HG02642 (cell line): ENCODE results near the gene ADCYAP1R1.

ENCODE experiments used
- ATAC-seq: cut with Tn5 transposase; IDR thresholded peaks from one replicate; pipeline ENCODE4 v1.9.1; 2021; ENCODE audit warnings: mild to moderate bottlenecking; ENCODE audit not compliant: unreplicated experiment, poor library complexity

Gene ADCYAP1R1

DNA sequence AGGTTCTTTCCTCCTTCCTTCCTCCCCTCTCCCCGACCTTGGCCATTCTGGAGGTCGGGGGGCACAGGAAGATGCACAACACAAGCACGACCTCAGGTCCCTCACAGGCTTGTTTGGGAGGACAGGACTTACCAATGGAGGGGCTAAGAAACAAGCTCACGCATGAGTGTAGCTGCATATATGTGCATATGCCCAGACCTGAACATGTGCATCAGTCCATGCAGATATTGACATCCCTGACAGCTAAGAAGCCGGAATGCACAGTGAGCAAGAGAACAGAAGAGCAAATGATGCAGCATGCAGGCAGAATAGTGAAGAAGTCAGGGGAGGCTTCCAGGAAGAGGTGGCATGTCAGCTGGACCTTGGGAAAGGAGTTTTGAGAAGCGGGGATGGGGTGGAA is 28.7 kb downstream of the ADCYAP1R1 start:
- no peak for ATAC-seq

DNA sequence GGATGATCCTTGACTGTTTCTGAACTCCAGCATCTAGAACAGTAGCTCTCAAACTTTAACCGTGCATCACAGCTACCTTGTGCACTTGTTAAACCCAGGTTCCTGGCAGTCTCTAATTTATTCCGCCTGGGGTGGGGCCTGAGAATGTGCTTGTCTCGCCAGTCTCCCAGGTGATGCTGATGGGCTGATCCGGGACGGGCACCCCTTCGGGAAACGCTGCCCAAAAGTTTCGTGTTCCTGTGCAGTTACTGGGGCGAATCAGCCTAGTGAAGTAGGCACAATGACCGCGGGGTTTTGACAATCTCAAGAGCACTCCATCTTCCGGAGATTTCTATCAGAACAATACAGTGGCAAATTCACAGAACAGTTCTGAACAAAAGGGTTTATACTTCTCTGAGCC is 29.9 kb downstream of the ADCYAP1R1 start:
- no peak for ATAC-seq

DNA sequence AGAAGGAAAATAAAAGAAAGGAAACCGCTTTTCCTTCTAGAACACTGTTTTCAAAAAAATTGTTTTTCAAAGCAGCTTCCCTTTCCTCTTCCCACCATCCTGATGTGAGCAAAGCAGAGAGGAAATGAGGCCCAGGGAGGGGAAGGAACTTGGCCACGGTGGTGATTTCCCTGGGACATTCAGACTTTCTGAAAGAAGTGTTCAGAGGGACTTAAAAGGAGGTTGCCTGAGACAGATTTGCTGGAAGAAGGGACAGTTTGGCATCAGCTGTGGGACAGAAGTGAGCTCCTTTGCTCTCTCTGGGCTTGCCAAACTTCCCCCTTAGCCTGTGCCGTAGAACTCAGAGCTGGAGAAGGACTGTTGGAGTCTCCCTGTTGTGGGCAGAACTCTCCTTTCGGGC is 30.3 kb downstream of the ADCYAP1R1 start:
- ATAC-seq, result no peak

DNA sequence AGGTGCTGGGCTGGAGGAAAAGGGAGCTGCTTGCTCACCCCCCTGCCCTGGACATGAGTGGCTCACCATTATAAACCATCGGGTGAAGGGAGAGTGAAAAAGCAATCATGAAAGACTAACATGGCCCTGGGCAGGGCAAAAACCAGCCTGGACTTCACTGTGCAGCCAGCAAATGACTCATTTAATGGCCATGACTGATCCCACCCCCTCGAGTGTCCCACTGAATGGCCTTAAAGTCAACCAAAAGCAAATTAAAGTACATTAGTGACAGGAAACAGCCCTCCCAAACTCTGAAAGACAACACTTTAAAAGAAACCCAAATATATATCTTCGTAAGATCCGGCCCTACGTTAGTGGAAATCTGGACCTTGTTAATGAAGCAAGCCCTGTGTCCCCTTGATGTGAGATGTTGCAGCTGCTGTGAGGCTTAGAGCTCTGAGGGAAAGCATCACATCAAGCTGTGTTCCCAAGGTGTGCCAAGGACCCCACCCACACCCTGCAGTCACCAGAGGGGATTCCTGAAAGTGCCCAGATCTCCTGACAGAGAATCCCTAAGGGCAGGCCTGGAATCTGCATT is 31.2 kb downstream of the ADCYAP1R1 start:
- ATAC-seq, result no peak

DNA sequence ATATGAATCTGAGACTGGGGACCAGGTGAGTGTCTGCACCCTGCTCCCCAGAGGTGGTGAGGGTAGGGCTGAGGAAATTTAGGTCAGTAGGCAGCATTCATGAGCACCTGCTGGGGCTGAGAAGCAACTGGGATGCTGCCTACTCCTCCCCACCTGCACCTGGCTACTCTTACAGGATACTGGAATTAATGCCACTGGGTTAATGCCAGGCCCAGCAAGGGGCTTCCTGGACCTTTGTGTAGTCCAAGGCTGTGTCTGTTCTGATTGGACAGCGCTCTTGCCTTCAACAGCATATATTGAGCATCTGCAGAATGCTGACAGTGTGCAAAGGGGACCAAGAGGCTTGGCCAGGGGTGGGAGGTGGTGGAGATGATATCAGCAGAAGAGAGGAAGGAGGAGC is 32.1 kb downstream of the ADCYAP1R1 start:
- no peak for ATAC-seq

DNA sequence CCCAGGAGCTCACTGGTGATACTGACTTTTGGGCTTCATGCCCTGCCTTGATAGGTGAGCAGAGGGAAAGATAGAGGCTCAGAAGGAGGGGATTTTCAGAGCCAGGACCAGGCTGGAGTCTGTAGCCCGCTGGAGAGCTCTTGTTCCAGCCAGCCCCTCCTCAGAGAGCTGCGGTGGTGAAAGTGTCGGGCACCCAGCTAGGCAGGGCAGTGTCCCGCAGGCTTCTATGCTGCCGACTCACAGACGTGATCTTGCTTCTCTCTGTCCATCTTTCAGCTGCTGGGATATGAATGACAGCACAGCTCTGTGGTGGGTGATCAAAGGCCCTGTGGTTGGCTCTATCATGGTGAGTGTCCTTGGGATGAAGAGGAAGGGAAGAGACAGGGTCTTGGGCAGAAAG is 35.2 kb downstream of the ADCYAP1R1 start:
- no peak for ATAC-seq

DNA sequence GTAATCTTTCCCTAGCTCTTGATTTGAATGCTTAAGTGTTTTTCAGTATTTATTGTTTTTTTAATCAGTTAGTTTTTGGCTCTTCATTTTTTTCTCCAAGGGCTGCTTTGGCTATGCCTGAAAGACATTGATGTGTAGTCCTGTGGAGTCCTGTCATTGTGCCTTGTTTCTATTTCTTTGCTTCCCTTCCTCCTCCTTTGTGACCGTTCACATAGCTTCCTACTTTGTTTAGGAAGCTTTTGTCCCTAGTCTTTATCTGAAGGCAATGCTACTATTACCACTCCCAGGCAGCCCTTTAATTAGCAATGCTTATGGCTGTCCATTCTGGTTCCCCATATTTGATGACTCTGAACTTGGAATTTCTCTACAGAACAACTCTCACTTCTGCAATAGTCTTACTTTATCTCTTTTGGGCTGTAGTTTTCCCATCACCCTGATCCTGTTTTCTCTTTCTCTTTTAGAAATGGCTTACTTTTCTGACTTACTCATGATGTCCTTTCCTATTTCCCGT is 39.9 kb downstream of the ADCYAP1R1 start:
- no peak for ATAC-seq

DNA sequence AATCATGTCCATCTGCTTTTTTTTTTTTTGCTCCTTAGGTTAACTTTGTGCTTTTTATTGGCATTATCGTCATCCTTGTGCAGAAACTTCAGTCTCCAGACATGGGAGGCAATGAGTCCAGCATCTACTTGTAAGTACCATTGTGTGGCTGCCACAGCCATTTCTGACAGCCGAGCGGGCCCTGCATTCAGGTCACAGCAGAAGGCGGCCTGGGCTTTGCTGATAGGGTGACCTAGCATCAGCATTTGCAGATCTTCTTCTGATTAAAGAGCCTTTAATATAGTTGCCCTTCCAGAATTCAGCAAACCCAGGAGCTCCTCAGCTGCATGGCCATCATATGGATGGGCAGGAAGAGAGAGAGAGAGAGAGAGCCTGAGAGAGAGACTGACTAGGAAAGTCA is 40.5 kb downstream of the ADCYAP1R1 start:
- no peak for ATAC-seq

DNA sequence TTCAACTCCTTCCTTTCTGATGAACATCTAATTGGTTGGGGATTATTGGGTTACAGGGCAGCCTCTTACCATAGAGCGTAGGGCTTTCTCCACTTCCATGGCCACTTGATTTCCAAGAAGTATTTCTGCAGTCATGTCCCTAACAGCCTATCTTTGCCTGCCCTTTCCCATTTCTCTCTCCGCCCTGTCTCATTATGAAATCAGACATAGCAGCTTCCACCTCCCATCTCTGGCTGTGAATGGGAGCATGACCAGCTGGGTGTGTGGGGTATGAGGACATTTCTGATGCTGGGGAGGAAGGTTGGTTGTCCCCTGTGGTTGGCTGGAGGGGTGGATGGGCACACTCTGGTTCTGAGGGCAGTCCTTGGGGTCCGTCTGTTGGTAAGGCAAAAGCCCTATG is 41.2 kb downstream of the ADCYAP1R1 start:
- no peak for ATAC-seq

DNA sequence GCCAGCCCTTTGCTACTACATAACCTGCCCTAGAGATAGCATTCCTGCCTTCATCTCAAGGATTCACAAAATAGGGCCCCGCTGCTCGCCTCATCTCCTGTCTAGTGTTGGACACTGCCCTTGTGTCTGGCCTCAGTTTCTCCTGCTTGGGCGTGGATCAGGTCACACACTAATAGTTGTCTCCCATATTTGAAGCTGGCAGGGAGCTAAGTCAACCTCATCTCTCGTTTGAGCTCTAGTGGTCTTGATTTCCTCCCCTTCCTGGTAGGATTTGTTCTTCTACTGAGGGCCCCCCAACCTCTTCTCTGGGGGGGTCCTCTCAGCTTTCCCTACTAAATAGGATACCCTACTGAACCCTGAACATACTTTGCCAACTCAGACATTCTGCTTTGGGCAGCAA is 42.2 kb downstream of the ADCYAP1R1 start:
- ATAC-seq, result no peak

DNA sequence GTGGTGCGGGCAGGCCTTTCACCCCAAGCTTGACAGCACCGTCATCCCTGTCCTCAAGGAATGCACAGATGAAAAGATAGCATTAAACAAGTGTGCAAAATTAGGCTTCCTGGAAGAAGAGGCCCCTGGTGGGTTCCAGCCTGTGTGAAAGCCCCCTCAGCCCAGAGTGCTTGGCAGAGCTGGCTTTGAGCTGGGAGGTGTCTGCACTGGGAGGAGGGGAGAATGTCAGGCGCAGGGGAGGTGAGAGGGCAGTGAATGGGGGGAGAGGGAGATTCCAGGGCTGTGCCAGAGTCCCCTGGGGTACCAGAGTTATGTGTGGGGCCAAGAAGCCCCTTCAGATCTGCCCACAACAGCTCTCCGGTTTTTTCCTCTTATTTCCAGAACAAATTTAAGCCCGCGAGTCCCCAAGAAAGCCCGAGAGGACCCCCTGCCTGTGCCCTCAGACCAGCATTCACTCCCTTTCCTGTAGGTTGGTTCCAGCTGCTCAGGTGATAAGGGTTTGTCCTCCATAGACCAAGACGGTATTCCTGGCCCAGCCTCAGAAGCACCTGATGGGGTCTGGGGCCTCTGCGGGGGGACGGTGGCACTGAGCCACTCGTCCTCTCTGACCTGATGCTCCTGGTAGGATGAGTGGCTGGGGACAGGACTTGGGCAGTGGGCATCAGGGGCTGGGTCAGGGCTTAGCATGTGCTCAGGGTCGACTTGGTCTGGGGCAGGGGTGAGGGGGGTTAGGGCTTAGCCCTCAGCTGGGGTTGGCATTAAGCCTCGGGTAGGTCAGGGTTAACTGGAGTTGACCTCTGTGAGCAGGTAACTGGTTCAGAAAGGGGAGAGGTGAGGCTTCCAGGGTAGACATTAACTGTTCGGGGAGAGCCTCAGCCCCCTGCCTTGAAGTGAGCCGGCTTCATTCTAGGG is 43.4 kb downstream of the ADCYAP1R1 start:
- no peak for ATAC-seq

DNA sequence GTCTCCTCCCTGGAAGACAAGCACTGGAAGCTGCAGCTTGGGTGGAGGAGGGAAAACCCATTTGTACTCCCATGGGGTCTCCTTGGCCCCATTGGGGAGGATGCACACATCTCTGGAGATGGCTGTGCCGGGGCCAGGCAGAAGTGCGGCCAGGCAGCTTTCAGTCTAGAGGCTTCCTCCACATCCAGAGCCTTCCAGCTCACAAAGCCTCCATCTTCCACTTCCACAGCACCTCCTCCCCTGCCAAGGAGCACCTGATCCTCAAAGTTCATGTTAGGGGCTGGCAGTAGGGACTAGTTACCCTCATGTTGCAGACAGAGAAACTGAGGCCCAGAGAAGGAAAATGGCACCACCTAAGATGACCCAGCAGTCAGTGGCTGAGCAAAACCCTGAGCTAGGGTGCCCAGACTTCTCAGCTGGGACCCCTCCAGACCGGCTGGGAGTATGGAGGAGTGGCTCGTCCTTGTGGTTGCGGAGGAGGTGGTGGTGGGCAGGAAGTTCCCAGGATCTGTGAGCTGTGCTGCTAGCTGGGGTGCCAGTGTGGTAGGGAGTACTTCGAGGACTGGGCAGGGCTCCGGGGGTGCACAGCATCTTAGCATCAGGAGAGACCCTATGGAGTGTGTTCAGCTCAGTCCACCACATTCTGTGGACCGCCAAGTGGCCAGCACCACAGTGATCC is 44.2 kb downstream of the ADCYAP1R1 start:
- no peak for ATAC-seq

DNA sequence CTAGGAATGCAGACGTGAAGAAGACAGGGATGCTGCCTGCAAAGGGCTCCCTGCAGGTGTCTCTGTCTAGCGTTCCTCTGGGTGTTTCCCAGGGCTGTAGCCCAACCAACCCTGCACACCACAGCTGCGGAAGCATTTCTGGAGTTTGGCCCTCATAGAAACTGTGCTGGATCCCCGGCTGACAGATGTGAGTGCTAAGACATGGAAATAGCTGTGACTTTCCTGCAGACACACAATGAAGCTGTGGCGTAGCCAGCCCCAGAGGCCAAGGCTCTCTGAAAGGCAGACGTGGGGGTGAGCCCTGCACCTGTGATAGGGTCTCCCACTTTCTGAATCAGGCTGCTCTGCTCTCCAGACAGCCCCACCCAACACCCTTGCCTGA is 44.8 kb downstream of the ADCYAP1R1 start:
- no peak for ATAC-seq

DNA sequence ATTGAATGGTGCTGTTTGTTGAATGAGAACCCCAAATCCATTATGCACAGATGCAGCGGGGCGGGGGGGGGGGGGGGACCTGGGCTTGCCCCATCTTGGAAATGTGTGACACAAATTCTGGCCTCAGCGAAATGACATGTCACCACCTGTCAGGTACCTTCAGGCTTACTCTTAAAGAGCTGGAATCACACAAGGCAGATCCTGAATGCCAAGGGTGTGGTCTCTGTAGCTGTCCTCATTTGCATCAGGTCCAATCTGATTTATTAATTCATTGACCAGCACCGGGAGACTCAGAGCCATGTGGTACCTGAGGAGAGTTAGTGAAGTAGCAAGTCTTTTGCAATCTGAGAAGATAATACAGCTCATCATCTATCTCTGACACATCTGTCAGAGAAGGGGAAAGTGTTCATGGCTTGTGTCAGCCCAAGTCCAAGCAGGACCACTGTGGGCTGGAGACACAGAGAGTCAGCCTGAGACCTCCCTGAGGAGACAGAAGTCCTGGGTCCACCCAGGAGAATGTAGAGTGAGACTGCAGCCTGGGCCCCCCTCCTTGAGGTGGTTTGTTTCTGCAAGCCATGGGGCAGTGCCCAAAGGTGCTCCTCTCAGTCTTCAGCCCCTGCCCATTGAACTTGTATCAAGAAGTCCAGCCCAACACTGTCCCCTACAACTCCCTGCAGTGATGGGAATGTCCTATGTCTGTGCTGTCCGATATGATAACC is 46.7 kb downstream of the ADCYAP1R1 start:
- ATAC-seq, result no peak

DNA sequence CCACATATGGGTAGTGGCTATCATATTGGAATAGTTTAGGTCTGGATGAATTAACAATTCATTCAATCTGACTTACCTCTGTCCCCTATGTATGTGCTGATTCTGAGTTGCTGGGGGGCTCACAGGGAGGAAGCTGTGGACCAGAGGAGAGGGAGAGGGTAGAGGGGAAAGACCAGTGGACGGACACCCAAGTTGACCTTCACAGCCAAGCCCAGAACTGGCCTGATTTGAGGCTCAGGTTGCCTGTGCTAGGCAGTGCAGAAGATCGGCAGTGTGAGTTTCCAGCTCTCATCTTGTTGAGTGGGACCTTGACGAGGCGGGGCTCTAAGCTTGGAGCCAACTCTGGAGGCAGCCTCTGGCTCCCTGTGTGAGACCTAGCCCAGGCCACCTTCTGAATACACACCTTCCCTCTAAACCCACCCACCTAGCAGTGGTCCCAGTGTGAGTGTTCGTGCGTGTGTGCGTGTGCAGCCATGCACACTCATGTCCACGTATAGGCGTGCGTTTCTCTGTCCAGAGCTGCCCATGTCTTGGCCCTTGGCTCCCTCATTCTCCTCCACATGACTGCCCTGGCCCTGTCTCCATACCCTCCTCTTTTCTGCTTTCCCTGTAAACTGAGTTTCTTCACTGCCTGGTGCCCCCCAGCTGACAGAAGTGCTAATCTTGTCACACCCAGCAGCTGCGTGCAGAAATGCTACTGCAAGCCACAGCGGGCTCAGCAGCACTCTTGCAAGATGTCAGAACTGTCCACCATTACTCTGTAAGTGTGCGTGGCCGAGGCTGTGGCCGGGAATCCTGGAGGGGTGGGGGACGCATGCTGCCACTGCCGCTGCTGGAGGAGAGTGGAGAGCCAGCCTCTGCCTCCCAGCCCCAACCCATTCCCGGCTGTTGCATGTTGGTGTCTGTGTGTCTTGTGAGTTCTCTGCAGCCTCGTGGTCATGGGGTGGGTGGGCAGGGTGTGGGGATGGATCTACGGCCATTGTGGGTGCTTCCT is 47.6 kb downstream of the ADCYAP1R1 start:
- no peak for ATAC-seq

DNA sequence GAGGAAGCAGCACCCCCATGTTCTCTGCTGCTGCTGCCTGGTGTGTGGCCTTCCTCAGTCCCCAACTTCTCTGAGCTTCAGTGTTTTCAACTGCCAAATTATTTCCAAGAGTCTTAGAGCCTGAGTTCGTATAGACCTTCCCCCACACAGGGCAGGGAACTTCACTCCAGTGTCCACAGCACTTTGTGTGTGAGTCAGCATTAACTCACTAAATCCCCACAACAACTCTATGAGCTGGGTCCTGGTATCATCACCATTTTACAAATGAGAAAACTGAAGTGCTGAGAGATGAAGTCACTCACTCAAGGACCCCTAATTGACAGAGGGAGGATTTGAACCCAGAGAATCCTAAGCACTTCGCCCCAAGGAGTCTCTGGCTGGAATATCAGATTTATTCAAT is 48.3 kb downstream of the ADCYAP1R1 start:
- no peak for ATAC-seq

DNA sequence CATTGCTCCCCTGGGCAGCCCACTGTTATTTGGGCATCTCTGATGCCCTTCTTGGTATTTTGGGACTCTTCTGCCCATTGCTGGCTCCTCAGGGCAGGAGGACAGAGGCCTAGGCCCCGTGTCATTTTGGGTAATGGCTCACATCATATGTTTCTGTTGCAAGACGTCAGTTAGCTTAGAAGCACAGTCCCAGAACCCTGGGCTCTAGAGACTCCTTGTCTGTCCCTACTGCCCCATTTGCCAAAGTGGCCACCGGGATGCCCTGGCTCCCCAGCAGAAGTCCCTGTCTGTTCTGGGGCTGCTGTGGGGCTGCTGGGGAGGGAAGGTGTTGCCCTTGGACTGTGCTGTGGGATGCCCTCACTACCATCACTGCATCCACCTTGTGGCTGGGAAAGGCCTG is 48.8 kb downstream of the ADCYAP1R1 start:
- ATAC-seq, result no peak

DNA sequence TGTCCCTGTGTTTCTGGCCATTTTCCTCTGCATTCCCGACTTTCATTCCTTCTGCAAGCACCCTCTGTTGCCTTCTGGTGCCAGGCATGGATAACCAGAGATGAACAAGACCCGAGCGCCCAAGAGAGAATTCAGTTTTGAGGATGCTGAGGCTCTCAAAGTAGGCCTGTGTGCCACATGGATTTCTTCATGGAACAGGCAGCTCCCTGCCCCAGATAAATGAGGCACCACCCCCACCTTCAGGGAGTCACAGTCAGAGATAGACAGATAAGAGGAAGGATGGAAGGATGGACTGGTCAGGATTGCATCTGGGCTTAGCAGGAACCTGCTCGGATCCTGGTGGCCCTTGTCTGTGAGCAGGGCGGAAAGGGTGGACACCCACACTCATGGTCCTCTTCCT is 49.4 kb downstream of the ADCYAP1R1 start:
- no peak for ATAC-seq

DNA sequence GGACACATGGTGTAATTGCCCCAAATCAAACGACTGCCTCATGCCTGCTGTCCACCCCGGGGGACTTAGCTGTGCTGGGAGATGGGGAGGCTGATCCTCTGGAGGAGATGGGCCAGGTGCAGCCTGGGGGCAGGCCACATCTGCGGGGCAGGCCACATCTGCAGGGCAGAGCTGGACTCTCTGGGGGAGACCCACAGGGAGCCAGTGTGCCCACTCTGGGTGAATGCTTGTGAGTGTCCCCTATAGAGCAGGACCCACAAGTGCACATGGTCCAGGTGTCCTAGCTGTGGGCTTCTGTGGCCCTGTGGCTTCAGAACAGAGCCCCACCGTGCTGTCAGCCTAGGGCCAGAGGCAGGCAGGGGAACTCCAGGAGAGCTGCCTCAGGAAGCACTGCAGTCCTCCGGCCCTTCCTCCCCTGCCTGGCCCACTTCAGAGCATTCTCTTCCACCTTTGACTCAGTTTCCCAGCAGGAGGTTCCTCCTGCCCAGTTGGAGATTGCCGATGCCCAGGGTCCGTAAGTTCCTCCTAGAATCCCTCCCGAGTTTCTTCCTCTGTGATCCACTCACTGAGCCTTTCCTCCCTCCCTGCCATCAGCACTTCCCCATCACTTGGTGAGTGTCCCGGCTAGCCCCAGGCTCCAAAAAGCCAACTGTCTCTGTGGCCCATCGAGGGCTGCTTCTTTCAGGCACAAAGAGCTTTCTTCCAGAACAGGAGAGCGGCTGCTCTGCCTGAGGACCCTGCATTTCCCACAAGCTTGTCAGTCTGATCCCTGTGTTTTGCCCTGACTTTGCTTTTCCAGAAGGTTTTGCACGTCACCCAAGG is 50.3 kb downstream of the ADCYAP1R1 start:
- ATAC-seq, result no peak
